Measurements from ENCODE around the gene DFFA.
"Not testable (repeated sequence)": the region's sequence is repeated elsewhere in the genome, so short reads cannot be mapped to it uniquely, and the experiment has no call there.

Gene DFFA

GRCh38 chr1:10430216-10431069, 41.9 kb downstream of the DFFA start, which contains the start of gene CENPS:
Gene CENPS (plus strand): TSS chr1:10430433. CDS start chr1:10430518, 85 bp downstream.
- peak; percentile 95 for DNase-seq (ENCODE audit: low read depth, low spot score)

- no peak for DNase-seq (ENCODE audit: low read depth, low spot score)
These were observed 42.5 kb downstream of the DFFA start for GRCh38 chr1:10429868-10430215.

GRCh38 chr1:10428984-10429383, 43.3 kb downstream of the DFFA start:
- no peak for DNase-seq (ENCODE audit: low read depth, low spot score)

- DNase-seq (ENCODE audit: low read depth, low spot score) = not testable (repeated sequence)
These were observed 45.8 kb downstream of the DFFA start for GRCh38 chr1:10426535-10426848.

- not testable (repeated sequence) for DNase-seq (ENCODE audit: low read depth, low spot score)
These were observed 46.3 kb downstream of the DFFA start for GRCh38 chr1:10425826-10426534.

GRCh38 chr1:10424651-10425050, 47.7 kb downstream of the DFFA start:
- DNase-seq (ENCODE audit: low read depth, low spot score) = no peak

- DNase-seq (ENCODE audit: low read depth, low spot score) = peak; percentile 46
These were observed 48.3 kb downstream of the DFFA start for GRCh38 chr1:10424034-10424433.

GRCh38 chr1:10421637-10422036, 50.7 kb downstream of the DFFA start:
- DNase-seq (ENCODE audit: low read depth, low spot score) = no peak

GRCh38 chr1:10419351-10419750, 53.0 kb downstream of the DFFA start:
- no peak for DNase-seq (ENCODE audit: low read depth, low spot score)

- not testable (repeated sequence) for DNase-seq (ENCODE audit: low read depth, low spot score)
These were observed 53.6 kb downstream of the DFFA start for GRCh38 chr1:10418741-10419140.

- DNase-seq (ENCODE audit: low read depth, low spot score) = not testable (repeated sequence)
These were observed 56.4 kb downstream of the DFFA start for GRCh38 chr1:10415967-10416366.

GRCh38 chr1:10415211-10415930, 57.0 kb downstream of the DFFA start:
- peak; percentile 60 for DNase-seq (ENCODE audit: low read depth, low spot score)

GRCh38 chr1:10407201-10407600, 65.1 kb downstream of the DFFA start:
- no peak for DNase-seq (ENCODE audit: low read depth, low spot score)
